ENCODE results near the gene TKFC.
A peak's percentile ranks its signal among the peaks of the same experiment; 100 is the strongest.

TKFC gene

GRCh38 chr11:61359516-61359915 lies 26.5 kb downstream of the TKFC start:
- H3K79me1 ChIP-seq (ENCODE audit: low read depth, low read length) = peaks cover 4% of the 10 kb centered on the region
- H3K4me2 ChIP-seq (ENCODE audit: insufficient read depth, low read length, poor library complexity, severe bottlenecking) = no peak overlapping the region
- H3K9me3 ChIP-seq (replicated peaks in 1 of 2; ENCODE audit: control insufficient read depth in 2 of 2, insufficient read depth in 1 of 2, low read depth in 1 of 2, low read length in 2 of 2) = no peaks in the 10 kb centered on the region
- no peak overlapping the region for H3K18ac ChIP-seq (ENCODE audit: low read length)
- H3K9ac ChIP-seq (ENCODE audit: low read depth, low read length, poor library complexity) = no peak overlapping the region
- H3K36me3 ChIP-seq (replicated peaks in 1 of 2; ENCODE audit: control insufficient read depth in 2 of 2, insufficient read depth in 2 of 2, low read length in 2 of 2) = peaks cover 5 to 14% of the 10 kb centered on the region in 2 donors
- peaks cover 2 to 4% of the 10 kb centered on the region in 2 donors for H3K4me1 ChIP-seq (ENCODE audit: control insufficient read depth in 2 of 2, insufficient read depth in 1 of 2, low read depth in 1 of 2, low read length in 2 of 2)
- no peak overlapping the region for H3K23ac ChIP-seq (ENCODE audit: low read depth, low read length, poor library complexity)
- no peak overlapping the region for H3K4me3 ChIP-seq (ENCODE audit: low read length in 2 of 2)
- no peak overlapping the region for H3K27ac ChIP-seq (replicated peaks; ENCODE audit: low read length)
- DNase-seq (ENCODE audit: low spot score) = no peak
- no peak overlapping the region for H3K4ac ChIP-seq (ENCODE audit: low read length)
- H4K91ac ChIP-seq (ENCODE audit: low read depth, low read length, poor library complexity) = no peak overlapping the region
- no peak overlapping the region for H2BK12ac ChIP-seq (ENCODE audit: low read length)
- H2AK5ac ChIP-seq (ENCODE audit: low read depth, low read length) = no peak overlapping the region
- H3K27me3 ChIP-seq (ENCODE audit: control insufficient read depth in 3 of 3, insufficient read depth in 3 of 3, low read depth in 1 of 3, low read length in 3 of 3) = no peaks in the 10 kb centered on the region
- no peak overlapping the region for H2BK5ac ChIP-seq (ENCODE audit: low read length)
- no CpG with 5 or more reads among the region's 6 CpGs for WGBS, 2 donors (ENCODE audit: extremely low coverage in 2 of 2, insufficient read length in 2 of 2, insufficient replicate concordance in 1 of 2)
- no peak overlapping the region for H2BK120ac ChIP-seq (ENCODE audit: low read depth, low read length)
- no peak overlapping the region for H3K14ac ChIP-seq (ENCODE audit: low read length)
- H2BK15ac ChIP-seq (ENCODE audit: low read length) = no peak overlapping the region
- no peak overlapping the region for H2AFZ ChIP-seq (ENCODE audit: low read length)
- no peak overlapping the region for H4K8ac ChIP-seq (ENCODE audit: low read depth, low read length)

- Histone ChIP-seq H3K9ac (ENCODE audit: low read depth, low read length, poor library complexity) (peak overlapping the region; percentile 91), H2BK15ac (ENCODE audit: low read length) (peak overlapping the region; percentile 76), H3K23ac (ENCODE audit: low read depth, low read length, poor library complexity) (peak overlapping the region; percentile 98), H4K8ac (ENCODE audit: low read depth, low read length) (no peak overlapping the region), H3K18ac (ENCODE audit: low read length) (peak overlapping the region; percentile 100), H3K27ac (replicated peaks; ENCODE audit: low read length) (peak overlapping the region; percentile 100), H3K9me3 (replicated peaks in 1 of 2; ENCODE audit: control insufficient read depth in 2 of 2, insufficient read depth in 1 of 2, low read depth in 1 of 2, low read length in 2 of 2) (no peaks in the 10 kb centered on the region), H3K14ac (ENCODE audit: low read length) (no peak overlapping the region), H3K36me3 (replicated peaks in 1 of 2; ENCODE audit: control insufficient read depth in 2 of 2, insufficient read depth in 2 of 2, low read length in 2 of 2) (peaks cover 11 to 32% of the 10 kb centered on the region in 2 donors), H3K4me2 (ENCODE audit: insufficient read depth, low read length, poor library complexity, severe bottlenecking) (peak overlapping the region; percentile 77), H3K27me3 (ENCODE audit: control insufficient read depth in 3 of 3, insufficient read depth in 3 of 3, low read depth in 1 of 3, low read length in 3 of 3) (no peaks in the 10 kb centered on the region), H3K4me1 (ENCODE audit: control insufficient read depth in 2 of 2, insufficient read depth in 1 of 2, low read depth in 1 of 2, low read length in 2 of 2) (peaks cover 2 to 4% of the 10 kb centered on the region in 2 donors), H3K79me1 (ENCODE audit: low read depth, low read length) (peaks cover 4% of the 10 kb centered on the region), H4K91ac (ENCODE audit: low read depth, low read length, poor library complexity) (no peak overlapping the region), H3K4me3 (ENCODE audit: low read length in 2 of 2) (peak overlapping the region; percentile 94 to 98), H2AK5ac (ENCODE audit: low read depth, low read length) (peak overlapping the region; percentile 78), H2AFZ (ENCODE audit: low read length) (peak overlapping the region; percentile 98), H3K4ac (ENCODE audit: low read length) (no peak overlapping the region), H2BK12ac (ENCODE audit: low read length) (no peak overlapping the region), H2BK5ac (ENCODE audit: low read length) (peak overlapping the region; percentile 98), H2BK120ac (ENCODE audit: low read depth, low read length) (no peak overlapping the region)
- no CpG with 5 or more reads among the region's 22 CpGs for WGBS, 2 donors (ENCODE audit: extremely low coverage in 2 of 2, insufficient read length in 2 of 2, insufficient replicate concordance in 1 of 2)
- no peak for DNase-seq (ENCODE audit: low spot score)
Observed at GRCh38 chr11:61361237-61361740, 28.3 kb downstream of the TKFC start.

- Histone ChIP-seq H3K79me1 (ENCODE audit: low read depth, low read length) (peaks cover 4% of the 10 kb centered on the region), H3K27ac (replicated peaks; ENCODE audit: low read length) (peak within 1 kb of the TSS; percentile 100), H3K18ac (ENCODE audit: low read length) (peak within 1 kb of the TSS; percentile 100), H3K23ac (ENCODE audit: low read depth, low read length, poor library complexity) (peak within 1 kb of the TSS; percentile 98), H3K4ac (ENCODE audit: low read length) (peak within 1 kb of the TSS; percentile 99), H2BK120ac (ENCODE audit: low read depth, low read length) (peak within 1 kb of the TSS; percentile 90), H2BK15ac (ENCODE audit: low read length) (peak within 1 kb of the TSS; percentile 76), H3K27me3 (ENCODE audit: control insufficient read depth in 3 of 3, insufficient read depth in 3 of 3, low read depth in 1 of 3, low read length in 3 of 3) (no peaks in the 10 kb centered on the region), H2AFZ (ENCODE audit: low read length) (peak within 1 kb of the TSS; percentile 98), H4K91ac (ENCODE audit: low read depth, low read length, poor library complexity) (peak within 1 kb of the TSS; percentile 99), H2BK5ac (ENCODE audit: low read length) (peak within 1 kb of the TSS; percentile 98), H3K9me3 (replicated peaks in 1 of 2; ENCODE audit: control insufficient read depth in 2 of 2, insufficient read depth in 1 of 2, low read depth in 1 of 2, low read length in 2 of 2) (no peaks in the 10 kb centered on the region), H3K4me3 (ENCODE audit: low read length in 2 of 2) (peak within 1 kb of the TSS; percentile 94 to 98), H4K8ac (ENCODE audit: low read depth, low read length) (peak within 1 kb of the TSS; percentile 99), H3K9ac (ENCODE audit: low read depth, low read length, poor library complexity) (peak within 1 kb of the TSS; percentile 97), H2BK12ac (ENCODE audit: low read length) (no peak within 1 kb of the TSS), H2AK5ac (ENCODE audit: low read depth, low read length) (peak within 1 kb of the TSS; percentile 78), H3K36me3 (replicated peaks in 1 of 2; ENCODE audit: control insufficient read depth in 2 of 2, insufficient read depth in 2 of 2, low read length in 2 of 2) (peaks cover 16 to 38% of the 10 kb centered on the region in 2 donors), H3K4me1 (ENCODE audit: control insufficient read depth in 2 of 2, insufficient read depth in 1 of 2, low read depth in 1 of 2, low read length in 2 of 2) (peaks cover 2 to 4% of the 10 kb centered on the region in 2 donors), H3K14ac (ENCODE audit: low read length) (peak within 1 kb of the TSS; percentile 98), H3K4me2 (ENCODE audit: insufficient read depth, low read length, poor library complexity, severe bottlenecking) (peak within 1 kb of the TSS; percentile 79)
- peak; percentile 87 for DNase-seq (ENCODE audit: low spot score)
- no CpG with 5 or more reads among the region's 63 CpGs for WGBS, 2 donors (ENCODE audit: extremely low coverage in 2 of 2, insufficient read length in 2 of 2, insufficient replicate concordance in 1 of 2)
Observed at GRCh38 chr11:61361741-61362541, 28.9 kb downstream of the TKFC start, which contains the start of the genes CYB561A3 and TMEM138. CYB561A3 (minus strand) TSS chr11:61361882; CDS start chr11:61356713, 5,169 bp downstream. TMEM138 (plus strand) TSS chr11:61362374; CDS start chr11:61364391, 2,017 bp downstream.

GRCh38 chr11:61362542-61362875 lies 29.5 kb downstream of the TKFC start:
- H2BK12ac ChIP-seq (ENCODE audit: low read length) = no peak overlapping the region
- H3K18ac ChIP-seq (ENCODE audit: low read length) = peak overlapping the region; percentile 49
- H2BK120ac ChIP-seq (ENCODE audit: low read depth, low read length) = no peak overlapping the region
- H3K36me3 ChIP-seq (replicated peaks in 1 of 2; ENCODE audit: control insufficient read depth in 2 of 2, insufficient read depth in 2 of 2, low read length in 2 of 2) = peaks cover 19 to 44% of the 10 kb centered on the region in 2 donors
- H3K23ac ChIP-seq (ENCODE audit: low read depth, low read length, poor library complexity) = no peak overlapping the region
- peak overlapping the region; percentile 100 for H3K27ac ChIP-seq (replicated peaks; ENCODE audit: low read length)
- peak overlapping the region; percentile 98 for H2AFZ ChIP-seq (ENCODE audit: low read length)
- H3K9ac ChIP-seq (ENCODE audit: low read depth, low read length, poor library complexity) = peak overlapping the region; percentile 87
- no peak overlapping the region for H2BK15ac ChIP-seq (ENCODE audit: low read length)
- WGBS, 2 donors (ENCODE audit: extremely low coverage in 2 of 2, insufficient read length in 2 of 2, insufficient replicate concordance in 1 of 2) = no CpG with 5 or more reads among the region's 12 CpGs
- peaks cover 2 to 4% of the 10 kb centered on the region in 2 donors for H3K4me1 ChIP-seq (ENCODE audit: control insufficient read depth in 2 of 2, insufficient read depth in 1 of 2, low read depth in 1 of 2, low read length in 2 of 2)
- H2AK5ac ChIP-seq (ENCODE audit: low read depth, low read length) = no peak overlapping the region
- peak overlapping the region; percentile 79 for H3K4me2 ChIP-seq (ENCODE audit: insufficient read depth, low read length, poor library complexity, severe bottlenecking)
- DNase-seq (ENCODE audit: low spot score) = no peak
- no peaks in the 10 kb centered on the region for H3K27me3 ChIP-seq (ENCODE audit: control insufficient read depth in 3 of 3, insufficient read depth in 3 of 3, low read depth in 1 of 3, low read length in 3 of 3)
- no peaks in the 10 kb centered on the region for H3K9me3 ChIP-seq (replicated peaks in 1 of 2; ENCODE audit: control insufficient read depth in 2 of 2, insufficient read depth in 1 of 2, low read depth in 1 of 2, low read length in 2 of 2)
- no peak overlapping the region for H4K8ac ChIP-seq (ENCODE audit: low read depth, low read length)
- peak overlapping the region; percentile 94 to 98 for H3K4me3 ChIP-seq (ENCODE audit: low read length in 2 of 2)
- peaks cover 4% of the 10 kb centered on the region for H3K79me1 ChIP-seq (ENCODE audit: low read depth, low read length)
- no peak overlapping the region for H2BK5ac ChIP-seq (ENCODE audit: low read length)
- H4K91ac ChIP-seq (ENCODE audit: low read depth, low read length, poor library complexity) = no peak overlapping the region
- H3K14ac ChIP-seq (ENCODE audit: low read length) = no peak overlapping the region
- H3K4ac ChIP-seq (ENCODE audit: low read length) = no peak overlapping the region

Measured in neuronal stem cell (in vitro differentiated cells).